Left ventricle myocardium inferior (tissue), 1 donor: ENCODE results near the gene SPATA17. TPM values are rescaled to one million over a fixed set of nuclear protein-coding genes. Genes with fewer than 3 reads are reported as not detected.

ENCODE experiments used
- DNase-seq: peaks from one replicate; pipeline ENCODE4 v3.0.0-alpha.2; 2020
- H3K27ac ChIP-seq: fragments of 200-600 bp; replicated peaks from 2 replicates; pipeline ENCODE4 v1.8.0; 2021
- H3K27me3 ChIP-seq: fragments of 200-600 bp; 2 replicates; pipeline ENCODE4 v1.8.0; 2021; ENCODE audit warnings: low read depth
- H3K36me3 ChIP-seq: fragments of 200-600 bp; 2 replicates; pipeline ENCODE4 v1.8.0; 2021
- H3K4me1 ChIP-seq: fragments of 200-600 bp; 2 replicates; pipeline ENCODE4 v1.8.0; 2021
- H3K4me3 ChIP-seq: fragments of 200-600 bp; 2 replicates; pipeline ENCODE4 v1.8.0; 2021; ENCODE audit warnings: mild to moderate bottlenecking, moderate library complexity
- H3K9me3 ChIP-seq: fragments of 200-600 bp; replicated peaks from 2 replicates; pipeline ENCODE4 v1.8.0; 2021
- intact Hi-C: fragments of 100-400 bp; cut with micrococcal nuclease; formaldehyde crosslinking; loops from one replicate; pipeline ENCODE4 v1.11.0; 2022
- total RNA-seq: library from RNA; stranded (reverse); fragmentation: NEBNext Ultra II Directional; extraction: Animal tissue kit (Norgen Biotek cat#: 25700); gene quantifications from one replicate; pipeline ENCODE4 v1.2.1, GENCODE V29; 2021
- TF ChIP-seq, protein P1 (sequence below): fragments of 200-600 bp; IDR thresholded peaks from 2 replicates; pipeline ENCODE4 v1.8.0; 2021; ENCODE audit warnings: antibody characterized with exemption, mild to moderate bottlenecking, borderline replicate concordance
- donor health status: DM: no; HTN: yes; CAD: no; lungs with severe emphysema.

Gene SPATA17
- total RNA-seq, 1 donor from 2014 or later: 1.2 TPM

DNA sequence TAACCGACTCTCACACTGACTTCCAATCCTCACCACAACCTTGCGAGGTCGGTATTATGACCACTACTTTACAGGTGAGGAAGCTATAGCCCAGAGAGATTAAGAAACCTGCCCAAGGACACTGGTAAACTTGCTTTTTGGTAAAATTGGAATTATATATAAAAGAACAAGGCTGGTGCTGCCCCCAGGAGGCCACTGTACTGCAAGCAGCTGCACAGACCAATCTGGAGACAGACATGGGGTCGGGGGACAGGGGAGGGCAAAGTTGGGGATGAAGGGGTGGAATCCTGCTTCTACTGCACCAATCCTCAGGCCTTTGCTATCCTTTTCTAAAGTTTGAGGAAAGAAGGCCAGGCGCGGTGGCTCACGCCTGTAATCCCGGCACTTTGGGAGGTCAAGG lies 280.8 kb downstream of the SPATA17 start:
- no peak for DNase-seq
- Histone ChIP-seq H3K27me3 (no peaks in the 10 kb centered on the region), H3K27ac (no peak overlapping the region), H3K9me3 (no peaks in the 10 kb centered on the region), H3K36me3 (no peaks in the 10 kb centered on the region), H3K4me1 (no peaks in the 10 kb centered on the region), H3K4me3 (no peak overlapping the region)
- TF ChIP-seq, protein P1, sequence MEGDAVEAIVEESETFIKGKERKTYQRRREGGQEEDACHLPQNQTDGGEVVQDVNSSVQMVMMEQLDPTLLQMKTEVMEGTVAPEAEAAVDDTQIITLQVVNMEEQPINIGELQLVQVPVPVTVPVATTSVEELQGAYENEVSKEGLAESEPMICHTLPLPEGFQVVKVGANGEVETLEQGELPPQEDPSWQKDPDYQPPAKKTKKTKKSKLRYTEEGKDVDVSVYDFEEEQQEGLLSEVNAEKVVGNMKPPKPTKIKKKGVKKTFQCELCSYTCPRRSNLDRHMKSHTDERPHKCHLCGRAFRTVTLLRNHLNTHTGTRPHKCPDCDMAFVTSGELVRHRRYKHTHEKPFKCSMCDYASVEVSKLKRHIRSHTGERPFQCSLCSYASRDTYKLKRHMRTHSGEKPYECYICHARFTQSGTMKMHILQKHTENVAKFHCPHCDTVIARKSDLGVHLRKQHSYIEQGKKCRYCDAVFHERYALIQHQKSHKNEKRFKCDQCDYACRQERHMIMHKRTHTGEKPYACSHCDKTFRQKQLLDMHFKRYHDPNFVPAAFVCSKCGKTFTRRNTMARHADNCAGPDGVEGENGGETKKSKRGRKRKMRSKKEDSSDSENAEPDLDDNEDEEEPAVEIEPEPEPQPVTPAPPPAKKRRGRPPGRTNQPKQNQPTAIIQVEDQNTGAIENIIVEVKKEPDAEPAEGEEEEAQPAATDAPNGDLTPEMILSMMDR: no peak
- intact Hi-C loops: no loop called here

DNA sequence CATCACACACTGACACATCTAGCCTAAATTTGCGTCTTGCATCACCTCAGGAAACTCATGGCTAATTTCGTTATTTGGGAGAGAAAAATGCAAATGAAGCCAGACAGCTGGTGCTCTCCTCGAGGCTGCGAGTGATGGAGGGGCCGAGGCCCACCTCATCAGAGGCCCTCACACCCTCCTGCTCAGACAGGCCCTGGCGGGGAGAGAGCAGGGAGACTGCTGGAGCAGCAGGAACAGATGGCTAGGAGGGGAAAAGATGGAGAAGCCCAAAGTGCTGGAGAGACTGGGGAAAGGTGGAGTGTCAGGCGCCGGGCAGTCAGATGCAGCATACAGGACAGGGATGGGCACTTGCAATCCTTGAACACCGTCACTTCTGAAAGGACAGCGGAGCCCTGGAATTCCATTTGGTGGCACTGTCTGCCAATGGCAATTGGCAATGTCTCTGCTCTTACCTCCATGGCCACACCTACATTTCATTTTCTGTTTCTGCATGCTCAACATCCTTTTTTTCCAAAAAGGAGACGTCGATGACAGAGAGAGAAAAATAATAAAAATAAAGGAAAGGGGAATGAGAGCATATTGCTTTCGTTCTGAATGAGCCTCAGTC lies 286.2 kb downstream of the SPATA17 start:
- no peaks in the 10 kb centered on the region for H3K4me1 ChIP-seq
- intact Hi-C loops: no loop called here
- H3K27ac ChIP-seq: no peak overlapping the region
- H3K36me3 ChIP-seq: no peaks in the 10 kb centered on the region
- no peak for DNase-seq
- H3K9me3 ChIP-seq: no peaks in the 10 kb centered on the region
- no peak overlapping the region for H3K4me3 ChIP-seq
- TF ChIP-seq, protein P1: no peak
- H3K27me3 ChIP-seq: peaks cover 38% of the 10 kb centered on the region

DNA sequence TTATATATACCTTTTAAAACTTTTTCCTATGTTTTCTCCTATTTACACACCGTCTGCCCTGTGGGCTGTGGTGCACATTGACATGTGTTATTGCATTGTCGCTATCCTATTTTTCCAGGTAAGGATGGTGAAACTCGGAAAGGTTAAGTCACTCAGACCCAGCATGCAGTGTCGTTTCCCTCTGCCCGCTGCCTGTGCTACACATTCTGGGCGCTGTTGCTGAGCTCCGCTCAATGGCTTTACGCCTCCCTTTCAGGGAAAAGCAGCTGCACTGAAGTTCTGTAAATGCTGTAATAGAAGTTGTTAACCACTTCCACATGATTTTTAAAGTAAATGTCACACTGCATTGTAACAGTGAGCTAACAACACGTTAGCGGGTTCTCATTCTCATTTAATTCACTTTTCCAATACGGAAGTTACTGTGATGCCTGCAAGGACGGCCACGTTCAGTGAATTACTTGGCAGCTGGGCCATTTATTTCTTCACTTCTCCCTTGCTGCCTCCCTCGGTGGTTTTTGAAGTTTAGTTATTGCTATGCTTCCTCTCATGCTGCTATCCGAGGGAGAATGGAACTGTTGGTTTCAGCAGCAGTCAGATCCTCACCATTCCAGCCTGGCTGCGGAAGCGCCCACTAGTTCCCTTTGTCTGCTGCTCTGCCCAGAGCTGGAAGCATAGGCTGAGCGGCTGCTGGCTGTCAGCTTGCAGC lies 288.7 kb downstream of the SPATA17 start:
- Histone ChIP-seq H3K4me3 (no peak overlapping the region), H3K9me3 (no peaks in the 10 kb centered on the region), H3K4me1 (peaks cover under 1% of the 10 kb centered on the region), H3K27me3 (peaks cover 58% of the 10 kb centered on the region), H3K27ac (no peak overlapping the region), H3K36me3 (no peaks in the 10 kb centered on the region)
- no peak for DNase-seq
- TF ChIP-seq, protein P1: no peak
- intact Hi-C loops: no loop called here

Other genes with a start within 250 kb of the SPATA17 start
- gene GPATCH2, start 254 bp upstream of the SPATA17 start, total RNA-seq: 7.0 TPM